ENCODE measurements around the gene INPP4B. TPM values are rescaled to one million over a fixed set of nuclear protein-coding genes. Genes with fewer than 3 reads are reported as not detected.

The INPP4B gene
- total RNA-seq, 1 experiment from 2014 or later: 0.07 TPM

DNA sequence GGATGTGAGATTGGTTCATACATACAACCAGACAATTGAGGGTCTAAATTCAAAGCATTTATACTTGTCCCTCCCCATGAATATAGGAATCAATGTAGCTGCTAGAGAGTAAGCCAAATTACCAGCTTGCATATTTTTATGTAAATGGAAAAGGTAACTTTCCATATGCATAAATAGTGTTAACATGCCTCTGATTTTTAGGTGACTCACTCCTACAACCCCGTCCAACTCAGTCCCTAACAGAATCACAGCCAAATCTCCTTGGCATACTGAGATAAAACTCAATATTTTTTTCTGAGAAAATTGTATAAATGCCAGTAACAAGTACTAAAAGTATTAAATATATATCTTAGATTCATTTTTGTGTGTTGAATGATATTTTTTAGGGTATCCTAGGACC lies 67.2 kb downstream of the INPP4B start:
- Mint-ChIP-seq H3K4me1 (no peaks in the 10 kb centered on the region), H3K27me3 (ENCODE audit: low read depth) (no peaks in the 10 kb centered on the region; the same call in 1 of the 2 replicates)

More for the DNA sequence above, 67.2 kb downstream of the INPP4B start:
- H3K79me1 ChIP-seq (ENCODE audit: insufficient read depth, low read depth, low read length, poor library complexity, severe bottlenecking): no peaks in the 10 kb centered on the region
- H3K23me2 ChIP-seq (ENCODE audit: insufficient read length, low read depth, low read length, poor library complexity, severe bottlenecking): no peaks in the 10 kb centered on the region
- DNase-seq: no peak
- no peak overlapping the region for H3K4ac ChIP-seq (ENCODE audit: low read depth, low read length)
- no peak overlapping the region for H2BK5ac ChIP-seq (ENCODE audit: insufficient read length, low read length)
- H3K14ac ChIP-seq (ENCODE audit: insufficient read depth, low read length): no peak overlapping the region
- no peak overlapping the region for H2AK5ac ChIP-seq (ENCODE audit: insufficient read length, low read length)
- H3K18ac ChIP-seq (ENCODE audit: insufficient read length, low read depth, low read length): no peak overlapping the region
- H3K79me2 ChIP-seq (ENCODE audit: insufficient read depth, low read length): no peaks in the 10 kb centered on the region
- no peaks in the 10 kb centered on the region for H3K4me1 ChIP-seq (ENCODE audit: insufficient read depth, low read length)
- H3K27me3 ChIP-seq (ENCODE audit: insufficient read depth, low read length): no peaks in the 10 kb centered on the region
- H3K4me2 ChIP-seq (ENCODE audit: insufficient read depth, insufficient read length, low read length): no peak overlapping the region
- H4K20me1 ChIP-seq (ENCODE audit: control insufficient read depth, insufficient read depth, insufficient read length): no peaks in the 10 kb centered on the region
- H3K9me3 ChIP-seq (ENCODE audit: control insufficient read depth, low read depth, low read length): no peaks in the 10 kb centered on the region
- H3T11ph ChIP-seq (ENCODE audit: low read length): no peak overlapping the region
- WGBS (ENCODE audit: extremely low coverage, insufficient read length, low lambda C conversion rate): no CpG with 5 or more reads among the region's 1 CpG
- no peak overlapping the region for H3K27ac ChIP-seq (ENCODE audit: insufficient read length, low read depth, low read length)
- H2BK12ac ChIP-seq (ENCODE audit: insufficient read length, low read depth, low read length): no peak overlapping the region
- no peak overlapping the region for H3K56ac ChIP-seq (ENCODE audit: insufficient read length, low read depth, low read length)
- no peak overlapping the region for H4K8ac ChIP-seq (replicated peaks; ENCODE audit: insufficient read length, low read depth, low read length)
- H4K91ac ChIP-seq (ENCODE audit: insufficient read length, low read depth, low read length): no peak overlapping the region
- no peak overlapping the region for H3K23ac ChIP-seq (ENCODE audit: insufficient read length, low read depth, low read length)
- no peak overlapping the region for H2BK15ac ChIP-seq (ENCODE audit: low read depth, low read length)
- Mint-ChIP-seq H3K4me3 (no peak overlapping the region), H3K9me3 (no peaks in the 10 kb centered on the region), H3K27ac (no peak overlapping the region), H3K36me3 (ENCODE audit: insufficient read depth in 1 of 3, low read depth in 3 of 3) (no peaks in the 10 kb centered on the region)
- no peak overlapping the region for H2BK120ac ChIP-seq (ENCODE audit: low read depth, low read length, poor library complexity, severe bottlenecking)
- no peak overlapping the region for H4K5ac ChIP-seq (ENCODE audit: insufficient read length, low read depth, low read length)
- H2AFZ ChIP-seq (ENCODE audit: low read length): no peak overlapping the region
- no peak for TF ChIP-seq CTCF (conservative IDR thresholded peaks at IDR 0.05)
- no peak overlapping the region for H3K9ac ChIP-seq (ENCODE audit: extremely low read depth, insufficient read length, low read length)
- H2BK20ac ChIP-seq (ENCODE audit: low read depth, low read length, poor library complexity, severe bottlenecking): no peak overlapping the region

Measured in H9 (cell line).